ENCODE results near the gene ITPKB.

The ITPKB gene

DNA sequence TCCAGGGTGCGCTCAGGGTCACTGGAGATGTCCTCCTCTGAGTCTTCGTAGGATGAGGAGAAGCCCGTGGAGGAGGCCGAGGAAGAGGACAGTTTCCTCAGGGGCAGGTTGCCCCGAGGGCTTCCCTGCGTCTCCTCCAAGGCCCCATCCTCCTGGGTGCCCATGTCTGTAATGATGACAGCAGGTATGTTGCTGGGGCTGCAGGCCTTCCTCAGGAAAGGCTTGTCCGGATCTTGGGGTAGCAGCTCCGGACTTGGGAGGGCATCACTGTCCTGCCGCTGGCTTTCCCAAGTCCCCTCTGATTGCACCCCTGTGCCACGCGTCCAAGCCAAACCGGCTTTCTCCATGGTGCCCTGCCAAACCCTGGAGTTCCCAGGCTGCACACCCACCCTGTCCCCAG lies 3.5 kb downstream of the ITPKB start:
- TF ChIP-seq ZBTB7A (IDR thresholded peaks at IDR 0.05; ENCODE audit: low read depth): no peak
- no peak for TF ChIP-seq FOXM1 (IDR thresholded peaks at IDR 0.05; ENCODE audit: borderline replicate concordance, low read depth)
- TF ChIP-seq, protein P1, sequence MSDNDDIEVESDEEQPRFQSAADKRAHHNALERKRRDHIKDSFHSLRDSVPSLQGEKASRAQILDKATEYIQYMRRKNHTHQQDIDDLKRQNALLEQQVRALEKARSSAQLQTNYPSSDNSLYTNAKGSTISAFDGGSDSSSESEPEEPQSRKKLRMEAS (IDR thresholded peaks at IDR 0.05): no peak
- TF ChIP-seq TAF1 (IDR thresholded peaks at IDR 0.05; ENCODE audit: low read depth): no peak
- no peak for TF ChIP-seq CREB1 (IDR thresholded peaks at IDR 0.05; ENCODE audit: low read depth)
- TF ChIP-seq YY1 (IDR thresholded peaks at IDR 0.05; ENCODE audit: low read depth): no peak
- TF ChIP-seq, protein P2, sequence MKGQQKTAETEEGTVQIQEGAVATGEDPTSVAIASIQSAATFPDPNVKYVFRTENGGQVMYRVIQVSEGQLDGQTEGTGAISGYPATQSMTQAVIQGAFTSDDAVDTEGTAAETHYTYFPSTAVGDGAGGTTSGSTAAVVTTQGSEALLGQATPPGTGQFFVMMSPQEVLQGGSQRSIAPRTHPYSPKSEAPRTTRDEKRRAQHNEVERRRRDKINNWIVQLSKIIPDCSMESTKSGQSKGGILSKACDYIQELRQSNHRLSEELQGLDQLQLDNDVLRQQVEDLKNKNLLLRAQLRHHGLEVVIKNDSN (IDR thresholded peaks at IDR 0.05): no peak
- TF ChIP-seq RAD21 (IDR thresholded peaks at IDR 0.05; ENCODE audit: low read depth): no peak
- no peak for TF ChIP-seq CEBPB (IDR thresholded peaks at IDR 0.05)
- TF ChIP-seq EGR1 (IDR thresholded peaks at IDR 0.05): no peak
- no peak for TF ChIP-seq NFIC (IDR thresholded peaks at IDR 0.05)
- no peak for TF ChIP-seq TEAD4 (IDR thresholded peaks at IDR 0.05)
- TF ChIP-seq TCF12 (IDR thresholded peaks at IDR 0.05; ENCODE audit: low read depth): no peak
- TF ChIP-seq, protein P3, sequence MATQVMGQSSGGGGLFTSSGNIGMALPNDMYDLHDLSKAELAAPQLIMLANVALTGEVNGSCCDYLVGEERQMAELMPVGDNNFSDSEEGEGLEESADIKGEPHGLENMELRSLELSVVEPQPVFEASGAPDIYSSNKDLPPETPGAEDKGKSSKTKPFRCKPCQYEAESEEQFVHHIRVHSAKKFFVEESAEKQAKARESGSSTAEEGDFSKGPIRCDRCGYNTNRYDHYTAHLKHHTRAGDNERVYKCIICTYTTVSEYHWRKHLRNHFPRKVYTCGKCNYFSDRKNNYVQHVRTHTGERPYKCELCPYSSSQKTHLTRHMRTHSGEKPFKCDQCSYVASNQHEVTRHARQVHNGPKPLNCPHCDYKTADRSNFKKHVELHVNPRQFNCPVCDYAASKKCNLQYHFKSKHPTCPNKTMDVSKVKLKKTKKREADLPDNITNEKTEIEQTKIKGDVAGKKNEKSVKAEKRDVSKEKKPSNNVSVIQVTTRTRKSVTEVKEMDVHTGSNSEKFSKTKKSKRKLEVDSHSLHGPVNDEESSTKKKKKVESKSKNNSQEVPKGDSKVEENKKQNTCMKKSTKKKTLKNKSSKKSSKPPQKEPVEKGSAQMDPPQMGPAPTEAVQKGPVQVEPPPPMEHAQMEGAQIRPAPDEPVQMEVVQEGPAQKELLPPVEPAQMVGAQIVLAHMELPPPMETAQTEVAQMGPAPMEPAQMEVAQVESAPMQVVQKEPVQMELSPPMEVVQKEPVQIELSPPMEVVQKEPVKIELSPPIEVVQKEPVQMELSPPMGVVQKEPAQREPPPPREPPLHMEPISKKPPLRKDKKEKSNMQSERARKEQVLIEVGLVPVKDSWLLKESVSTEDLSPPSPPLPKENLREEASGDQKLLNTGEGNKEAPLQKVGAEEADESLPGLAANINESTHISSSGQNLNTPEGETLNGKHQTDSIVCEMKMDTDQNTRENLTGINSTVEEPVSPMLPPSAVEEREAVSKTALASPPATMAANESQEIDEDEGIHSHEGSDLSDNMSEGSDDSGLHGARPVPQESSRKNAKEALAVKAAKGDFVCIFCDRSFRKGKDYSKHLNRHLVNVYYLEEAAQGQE (IDR thresholded peaks at IDR 0.05; ENCODE audit: low read depth): no peak
- no peak for TF ChIP-seq EP300 (IDR thresholded peaks at IDR 0.05; ENCODE audit: borderline replicate concordance)

DNA sequence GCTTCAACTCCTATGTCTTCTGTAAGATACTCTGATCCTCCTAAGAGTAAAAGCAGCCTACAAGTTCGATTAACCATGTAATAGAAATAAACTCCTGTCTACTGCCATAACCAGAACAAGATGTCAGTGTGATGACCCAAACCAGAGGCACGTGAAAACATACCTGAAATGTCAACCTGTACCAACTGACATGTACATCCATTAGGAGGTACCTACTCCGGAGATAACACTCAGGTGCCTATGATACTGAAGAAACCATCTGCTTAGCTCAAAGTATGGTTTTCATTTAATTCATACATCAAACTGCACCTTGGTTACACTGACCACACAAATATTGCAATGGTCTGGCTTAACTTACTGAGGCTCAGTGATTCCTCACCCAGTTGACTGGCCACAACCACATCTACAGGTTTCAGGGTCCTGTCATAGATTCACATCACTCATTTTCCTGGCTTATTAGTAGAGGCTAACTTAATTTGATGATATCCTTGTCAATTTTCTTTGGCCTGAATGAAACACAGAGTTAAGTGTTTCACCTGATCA lies 4.4 kb downstream of the ITPKB start:
- TF ChIP-seq RAD21 (IDR thresholded peaks at IDR 0.05; ENCODE audit: low read depth) (no peak), TCF12 (IDR thresholded peaks at IDR 0.05; ENCODE audit: low read depth) (no peak), FOXM1 (IDR thresholded peaks at IDR 0.05; ENCODE audit: borderline replicate concordance, low read depth) (no peak), EGR1 (IDR thresholded peaks at IDR 0.05) (no peak), ZBTB7A (IDR thresholded peaks at IDR 0.05; ENCODE audit: low read depth) (no peak), TEAD4 (IDR thresholded peaks at IDR 0.05) (no peak), CREB1 (IDR thresholded peaks at IDR 0.05; ENCODE audit: low read depth) (no peak), YY1 (IDR thresholded peaks at IDR 0.05; ENCODE audit: low read depth) (no peak), NFIC (IDR thresholded peaks at IDR 0.05) (no peak), CEBPB (IDR thresholded peaks at IDR 0.05) (no peak), TAF1 (IDR thresholded peaks at IDR 0.05; ENCODE audit: low read depth) (no peak), EP300 (IDR thresholded peaks at IDR 0.05; ENCODE audit: borderline replicate concordance) (no peak)
- TF ChIP-seq, protein P2 (IDR thresholded peaks at IDR 0.05): no peak
- TF ChIP-seq, protein P1 (IDR thresholded peaks at IDR 0.05): no peak

DNA sequence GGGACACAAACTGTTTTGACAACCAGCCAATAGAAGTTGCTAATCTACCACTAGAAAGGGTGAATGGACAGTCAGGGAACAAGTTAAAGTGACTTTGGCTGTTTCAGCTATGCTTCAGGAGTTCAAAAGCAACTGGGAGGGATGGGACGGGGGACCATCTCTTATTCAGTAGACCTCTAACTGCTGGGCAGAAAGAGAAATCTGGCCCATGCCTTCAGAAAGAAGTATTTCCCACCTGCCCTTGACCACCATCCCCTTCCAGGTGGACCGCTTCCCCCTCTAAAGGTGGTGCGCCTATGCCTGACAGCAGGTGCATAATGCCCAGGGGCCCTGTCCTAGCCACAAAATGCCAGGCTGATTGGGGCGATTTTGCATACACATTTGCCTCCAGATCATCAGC lies 5.2 kb downstream of the ITPKB start:
- no peak for TF ChIP-seq NFIC (IDR thresholded peaks at IDR 0.05)
- TF ChIP-seq RAD21 (IDR thresholded peaks at IDR 0.05; ENCODE audit: low read depth): no peak
- TF ChIP-seq TCF12 (IDR thresholded peaks at IDR 0.05; ENCODE audit: low read depth): no peak
- TF ChIP-seq, protein P3 (IDR thresholded peaks at IDR 0.05; ENCODE audit: low read depth): no peak
- TF ChIP-seq EP300 (IDR thresholded peaks at IDR 0.05; ENCODE audit: borderline replicate concordance): no peak
- TF ChIP-seq YY1 (IDR thresholded peaks at IDR 0.05; ENCODE audit: low read depth): no peak
- no peak for TF ChIP-seq CREB1 (IDR thresholded peaks at IDR 0.05; ENCODE audit: low read depth)
- TF ChIP-seq, protein P2 (IDR thresholded peaks at IDR 0.05): no peak
- TF ChIP-seq FOXM1 (IDR thresholded peaks at IDR 0.05; ENCODE audit: borderline replicate concordance, low read depth): no peak
- TF ChIP-seq CEBPB (IDR thresholded peaks at IDR 0.05): no peak

DNA sequence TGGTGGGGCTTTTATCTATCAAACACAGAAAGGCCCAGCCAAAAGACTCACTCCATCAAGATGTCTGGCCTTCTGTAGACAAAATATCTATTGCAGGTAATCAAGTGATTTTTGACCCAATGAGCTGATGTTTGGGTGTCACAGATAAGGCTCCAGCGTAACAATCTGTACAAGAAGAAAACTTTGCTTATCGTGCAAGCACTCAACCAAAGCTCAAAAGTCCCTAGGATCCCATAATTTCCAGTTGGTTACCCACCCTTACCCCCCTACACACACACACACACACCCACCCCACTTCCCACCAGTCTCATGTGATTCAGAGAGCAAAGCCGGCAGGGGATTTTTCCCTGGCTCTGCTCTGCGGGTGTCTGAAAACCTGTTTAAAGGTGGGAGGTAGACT lies 5.8 kb downstream of the ITPKB start:
- no peak for TF ChIP-seq YY1 (IDR thresholded peaks at IDR 0.05; ENCODE audit: low read depth)
- TF ChIP-seq, protein P2 (IDR thresholded peaks at IDR 0.05): no peak

DNA sequence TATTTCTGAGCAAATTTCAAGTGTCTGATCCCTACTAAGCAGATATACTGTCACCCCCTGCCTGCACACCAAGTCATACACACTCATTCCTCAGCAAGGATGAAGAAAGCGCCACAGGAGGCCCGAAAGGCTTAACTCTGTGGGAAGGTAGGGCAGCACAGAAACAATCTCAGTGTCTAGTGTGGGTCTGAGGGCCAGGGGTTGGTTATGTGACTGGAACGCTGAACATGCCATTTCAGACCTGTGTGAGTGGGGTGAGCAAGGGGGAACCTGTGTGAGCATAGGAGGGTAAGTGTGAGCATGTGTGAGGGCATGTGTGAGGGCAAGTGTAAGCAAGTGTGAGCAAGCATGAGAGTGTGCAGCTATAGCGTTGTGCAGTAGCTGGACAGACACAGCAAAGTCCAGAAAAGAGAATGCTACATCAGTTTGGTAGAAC lies 6.2 kb downstream of the ITPKB start:
- TF ChIP-seq ZBTB7A (IDR thresholded peaks at IDR 0.05; ENCODE audit: low read depth) (no peak), TCF12 (IDR thresholded peaks at IDR 0.05; ENCODE audit: low read depth) (no peak), FOXM1 (IDR thresholded peaks at IDR 0.05; ENCODE audit: borderline replicate concordance, low read depth) (no peak)
